GDM1 (cell line): Measurements from ENCODE around the gene P2RY6.

Source experiments
- DNase-seq: peaks from one replicate; lab custom pipeline; 2025; lab: John Stamatoyannopoulos, UW

Gene P2RY6

GRCh38 chr11:73334384-73335203, 62.5 kb downstream of the P2RY6 start:
- DNase-seq = no peak

GRCh38 chr11:73335204-73335923, 63.2 kb downstream of the P2RY6 start:
- DNase-seq = peak; percentile 63

GRCh38 chr11:73337846-73338245, 65.7 kb downstream of the P2RY6 start:
- DNase-seq = no peak

- no peak for DNase-seq
These were observed 66.1 kb downstream of the P2RY6 start for GRCh38 chr11:73338279-73338678.

GRCh38 chr11:73340164-73340563, 68.0 kb downstream of the P2RY6 start:
- DNase-seq = no peak

GRCh38 chr11:73342633-73343032, 70.5 kb downstream of the P2RY6 start:
- DNase-seq = no peak

GRCh38 chr11:73343076-73343873, 71.1 kb downstream of the P2RY6 start:
- no peak for DNase-seq

GRCh38 chr11:73344191-73344607, 72.1 kb downstream of the P2RY6 start:
- no peak for DNase-seq

GRCh38 chr11:73345481-73346160, 73.5 kb downstream of the P2RY6 start:
- no peak for DNase-seq

GRCh38 chr11:73346186-73346935, 74.2 kb downstream of the P2RY6 start:
- no peak for DNase-seq

- DNase-seq = no peak
These were observed 74.9 kb downstream of the P2RY6 start for GRCh38 chr11:73347067-73347466.
